Activated CD4-positive, alpha-beta T cell treated with anti-CD3 and anti-CD28 coated beads, Interleukin-2, amount 50 U/mL, for 24 hours (primary cell): ENCODE data around the gene ITPR2.

Experiments
- DNase-seq, 2 donors: peaks; one replicate each; pipeline ENCODE4 v3.0.0-alpha.2; 2020; ENCODE audit warnings: low read depth in 1 of 2, low spot score in 1 of 2

The ITPR2 gene

GRCh38 chr12:26711072-26711471 lies 121.9 kb downstream of the ITPR2 start:
- DNase-seq: no peak

- DNase-seq: no peak
Measured at GRCh38 chr12:26705851-26706250, 127.1 kb downstream of the ITPR2 start.

GRCh38 chr12:26704684-26705460 lies 128.1 kb downstream of the ITPR2 start:
- DNase-seq: no peak

- DNase-seq: no peak
Measured at GRCh38 chr12:26704214-26704613, 128.8 kb downstream of the ITPR2 start.

- no peak for DNase-seq
Measured at GRCh38 chr12:26702741-26703140, 130.3 kb downstream of the ITPR2 start.

GRCh38 chr12:26701604-26702215 lies 131.3 kb downstream of the ITPR2 start:
- no peak for DNase-seq

- DNase-seq: no peak
Measured at GRCh38 chr12:26700430-26700829, 132.6 kb downstream of the ITPR2 start.

- DNase-seq: no peak
Measured at GRCh38 chr12:26699237-26699636, 133.8 kb downstream of the ITPR2 start.

GRCh38 chr12:26698186-26698585 lies 134.8 kb downstream of the ITPR2 start:
- DNase-seq: no peak

- no peak for DNase-seq
Measured at GRCh38 chr12:26697217-26697616, 135.8 kb downstream of the ITPR2 start.

GRCh38 chr12:26696613-26697092 lies 136.3 kb downstream of the ITPR2 start:
- DNase-seq: no peak

- no peak for DNase-seq
Measured at GRCh38 chr12:26696048-26696612, 136.9 kb downstream of the ITPR2 start.

- no peak for DNase-seq
Measured at GRCh38 chr12:26694402-26694801, 138.6 kb downstream of the ITPR2 start.

- DNase-seq: no peak
Measured at GRCh38 chr12:26692407-26692806, 140.6 kb downstream of the ITPR2 start.

- DNase-seq: no peak
Measured at GRCh38 chr12:26691234-26691970, 141.6 kb downstream of the ITPR2 start.

- no peak for DNase-seq
Measured at GRCh38 chr12:26690601-26691000, 142.4 kb downstream of the ITPR2 start.

GRCh38 chr12:26689281-26689841 lies 143.6 kb downstream of the ITPR2 start:
- DNase-seq: no peak

- DNase-seq: no peak
Measured at GRCh38 chr12:26688344-26688904, 144.6 kb downstream of the ITPR2 start.

- DNase-seq: no peak
Measured at GRCh38 chr12:26686408-26686807, 146.6 kb downstream of the ITPR2 start.

- DNase-seq: no peak
Measured at GRCh38 chr12:26684101-26684500, 148.9 kb downstream of the ITPR2 start.

- no peak for DNase-seq
Measured at GRCh38 chr12:26683443-26683842, 149.6 kb downstream of the ITPR2 start.
